DND-41 (cell line): Measurements from ENCODE around the gene CDH23.
A peak's percentile ranks its signal among the peaks of the same experiment; 100 is the strongest.

Source experiments
- ATAC-seq: fragments of 200-7000 bp; cut with Tn5 transposase; 3 replicates; pipeline ENCODE4 v1.9.1; 2021; ENCODE audit warnings: low read depth; ENCODE audit not compliant: insufficient read depth
- DNase-seq: peaks from one replicate; pipeline ENCODE4 v3.0.0-alpha.2; 2020
- H2AFZ ChIP-seq: 2 replicates; pipeline ENCODE4 v1.6.0; 2012; ENCODE audit warnings: low read depth, low read length
- H3K27ac ChIP-seq: 2 replicates; pipeline ENCODE4 v1.5.1; 2012; ENCODE audit warnings: low read length, inconsistent platforms
- H3K27me3 ChIP-seq: fragments of 200-600 bp; sonication (generic); 2 replicates; pipeline ENCODE4 v1.6.0; 2012; ENCODE audit warnings: low read length, mild to moderate bottlenecking, inconsistent platforms; ENCODE audit not compliant: insufficient read depth, poor library complexity
- H3K36me3 ChIP-seq: 2 replicates; pipeline ENCODE4 v1.5.1; 2012; ENCODE audit warnings: low read length, inconsistent platforms; ENCODE audit not compliant: insufficient read depth
- H3K4me1 ChIP-seq: 2 replicates; pipeline ENCODE4 v1.5.1; 2012; ENCODE audit warnings: mild to moderate bottlenecking, low read length; ENCODE audit not compliant: insufficient read depth
- H3K4me2 ChIP-seq: 2 replicates; pipeline ENCODE4 v1.6.0; 2012; ENCODE audit warnings: mild to moderate bottlenecking, moderate library complexity, low read length, inconsistent platforms; ENCODE audit not compliant: insufficient read depth
- H3K4me3 ChIP-seq, 2 experiments: fragments of 200-600 bp in 1 of 2; shearing (Covaris generic) in 1 of 2; 2 replicates each; pipeline ENCODE4 v1.5.1; 2012 to 2016; ENCODE audit warnings: inconsistent platforms in 2 of 2, low read length in 2 of 2, mild to moderate bottlenecking in 2 of 2, low read depth in 1 of 2, moderate library complexity in 1 of 2
- H3K79me2 ChIP-seq: 2 replicates; pipeline ENCODE4 v1.6.0; 2012; ENCODE audit warnings: low read length, inconsistent platforms; ENCODE audit not compliant: insufficient read depth
- H3K9ac ChIP-seq: 2 replicates; pipeline ENCODE4 v1.6.0; 2012; ENCODE audit warnings: low read depth, mild to moderate bottlenecking, inconsistent platforms, low read length, moderate library complexity
- H3K9me3 ChIP-seq: 2 replicates; pipeline ENCODE4 v1.5.1; 2012; ENCODE audit warnings: low read length, moderate library complexity, mild to moderate bottlenecking, inconsistent platforms; ENCODE audit not compliant: insufficient read depth, severe bottlenecking
- H4K20me1 ChIP-seq: 2 replicates; pipeline ENCODE4 v1.6.0; 2012; ENCODE audit warnings: low read length; ENCODE audit not compliant: insufficient read depth
- EZH2 ChIP-seq: IDR thresholded peaks from 3 replicates; pipeline ENCODE4 v1.6.1; 2012; ENCODE audit warnings: borderline replicate concordance, low read depth, mild to moderate bottlenecking, moderate library complexity, low read length, inconsistent platforms; ENCODE audit not compliant: severe bottlenecking
- TF ChIP-seq, protein P1 (sequence below): IDR thresholded peaks from 2 replicates; pipeline ENCODE4 v1.5.1; 2012; ENCODE audit warnings: borderline replicate concordance, low read length, moderate library complexity, mild to moderate bottlenecking; ENCODE audit not compliant: poor library complexity, severe bottlenecking; ENCODE audit errors: extremely low read depth

The CDH23 gene

GRCh38 chr10:71725249-71725648 lies 328.5 kb downstream of the CDH23 start:
- Histone ChIP-seq H3K4me2 (no peak overlapping the region), H3K4me1 (peaks cover 42% of the 10 kb centered on the region), H3K36me3 (no peaks in the 10 kb centered on the region), H3K9ac (no peak overlapping the region), H3K27ac (no peak overlapping the region), H3K9me3 (no peaks in the 10 kb centered on the region), H2AFZ (no peak overlapping the region), H3K79me2 (no peaks in the 10 kb centered on the region), H3K27me3 (no peaks in the 10 kb centered on the region), H3K4me3 (no peak overlapping the region), H4K20me1 (no peaks in the 10 kb centered on the region)
- DNase-seq (no peak), ATAC-seq (no peak)
- TF ChIP-seq, protein P1, sequence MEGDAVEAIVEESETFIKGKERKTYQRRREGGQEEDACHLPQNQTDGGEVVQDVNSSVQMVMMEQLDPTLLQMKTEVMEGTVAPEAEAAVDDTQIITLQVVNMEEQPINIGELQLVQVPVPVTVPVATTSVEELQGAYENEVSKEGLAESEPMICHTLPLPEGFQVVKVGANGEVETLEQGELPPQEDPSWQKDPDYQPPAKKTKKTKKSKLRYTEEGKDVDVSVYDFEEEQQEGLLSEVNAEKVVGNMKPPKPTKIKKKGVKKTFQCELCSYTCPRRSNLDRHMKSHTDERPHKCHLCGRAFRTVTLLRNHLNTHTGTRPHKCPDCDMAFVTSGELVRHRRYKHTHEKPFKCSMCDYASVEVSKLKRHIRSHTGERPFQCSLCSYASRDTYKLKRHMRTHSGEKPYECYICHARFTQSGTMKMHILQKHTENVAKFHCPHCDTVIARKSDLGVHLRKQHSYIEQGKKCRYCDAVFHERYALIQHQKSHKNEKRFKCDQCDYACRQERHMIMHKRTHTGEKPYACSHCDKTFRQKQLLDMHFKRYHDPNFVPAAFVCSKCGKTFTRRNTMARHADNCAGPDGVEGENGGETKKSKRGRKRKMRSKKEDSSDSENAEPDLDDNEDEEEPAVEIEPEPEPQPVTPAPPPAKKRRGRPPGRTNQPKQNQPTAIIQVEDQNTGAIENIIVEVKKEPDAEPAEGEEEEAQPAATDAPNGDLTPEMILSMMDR = no peak
- no peak for TF ChIP-seq EZH2

GRCh38 chr10:71725998-71726579 lies 329.4 kb downstream of the CDH23 start:
- peak overlapping the region; percentile 82 for H3K27ac ChIP-seq
- no peaks in the 10 kb centered on the region for H4K20me1 ChIP-seq
- no peak overlapping the region for H2AFZ ChIP-seq
- H3K79me2 ChIP-seq = no peaks in the 10 kb centered on the region
- ATAC-seq (peak; percentile 3; the same call in 2 of the 3 replicates), DNase-seq (peak; percentile 41)
- H3K27me3 ChIP-seq = no peaks in the 10 kb centered on the region
- H3K4me3 ChIP-seq = no peak overlapping the region
- no peak overlapping the region for H3K4me2 ChIP-seq
- H3K36me3 ChIP-seq = no peaks in the 10 kb centered on the region
- TF ChIP-seq, protein P1 = peak; percentile 47
- TF ChIP-seq EZH2 = no peak
- H3K9ac ChIP-seq = no peak overlapping the region
- H3K4me1 ChIP-seq = peaks cover 42% of the 10 kb centered on the region
- no peaks in the 10 kb centered on the region for H3K9me3 ChIP-seq

- no peaks in the 10 kb centered on the region for H3K27me3 ChIP-seq
- H4K20me1 ChIP-seq = no peaks in the 10 kb centered on the region
- no peaks in the 10 kb centered on the region for H3K79me2 ChIP-seq
- H3K36me3 ChIP-seq = no peaks in the 10 kb centered on the region
- no peak for TF ChIP-seq EZH2
- TF ChIP-seq, protein P1 = no peak
- no peaks in the 10 kb centered on the region for H3K9me3 ChIP-seq
- peak overlapping the region; percentile 82 for H3K27ac ChIP-seq
- no peak overlapping the region for H2AFZ ChIP-seq
- H3K4me3 ChIP-seq = no peak overlapping the region
- peaks cover 42% of the 10 kb centered on the region for H3K4me1 ChIP-seq
- no peak overlapping the region for H3K9ac ChIP-seq
- no peak overlapping the region for H3K4me2 ChIP-seq
- ATAC-seq (peak; percentile 74), DNase-seq (peak; percentile 79)
These were observed 329.9 kb downstream of the CDH23 start for GRCh38 chr10:71726580-71727104.
